DND-41 (cell line): ENCODE data around the gene G3BP1.
A peak's percentile ranks its signal among the peaks of the same experiment; 100 is the strongest.

ENCODE experiments used
- ATAC-seq: fragments of 200-7000 bp; cut with Tn5 transposase; 3 replicates; pipeline ENCODE4 v1.9.1; 2021; ENCODE audit warnings: low read depth; ENCODE audit not compliant: insufficient read depth
- DNase-seq: peaks from one replicate; pipeline ENCODE4 v3.0.0-alpha.2; 2020
- H2AFZ ChIP-seq: 2 replicates; pipeline ENCODE4 v1.6.0; 2012; ENCODE audit warnings: low read depth, low read length
- H3K27ac ChIP-seq: 2 replicates; pipeline ENCODE4 v1.5.1; 2012; ENCODE audit warnings: low read length, inconsistent platforms
- H3K27me3 ChIP-seq: fragments of 200-600 bp; sonication (generic); 2 replicates; pipeline ENCODE4 v1.6.0; 2012; ENCODE audit warnings: low read length, mild to moderate bottlenecking, inconsistent platforms; ENCODE audit not compliant: insufficient read depth, poor library complexity
- H3K36me3 ChIP-seq: 2 replicates; pipeline ENCODE4 v1.5.1; 2012; ENCODE audit warnings: low read length, inconsistent platforms; ENCODE audit not compliant: insufficient read depth
- H3K4me1 ChIP-seq: 2 replicates; pipeline ENCODE4 v1.5.1; 2012; ENCODE audit warnings: mild to moderate bottlenecking, low read length; ENCODE audit not compliant: insufficient read depth
- H3K4me2 ChIP-seq: 2 replicates; pipeline ENCODE4 v1.6.0; 2012; ENCODE audit warnings: mild to moderate bottlenecking, moderate library complexity, low read length, inconsistent platforms; ENCODE audit not compliant: insufficient read depth
- H3K4me3 ChIP-seq, 2 experiments: fragments of 200-600 bp in 1 of 2; shearing (Covaris generic) in 1 of 2; 2 replicates each; pipeline ENCODE4 v1.5.1; 2012 to 2016; ENCODE audit warnings: inconsistent platforms in 2 of 2, low read length in 2 of 2, mild to moderate bottlenecking in 2 of 2, low read depth in 1 of 2, moderate library complexity in 1 of 2
- H3K79me2 ChIP-seq: 2 replicates; pipeline ENCODE4 v1.6.0; 2012; ENCODE audit warnings: low read length, inconsistent platforms; ENCODE audit not compliant: insufficient read depth
- H3K9ac ChIP-seq: 2 replicates; pipeline ENCODE4 v1.6.0; 2012; ENCODE audit warnings: low read depth, mild to moderate bottlenecking, inconsistent platforms, low read length, moderate library complexity
- H3K9me3 ChIP-seq: 2 replicates; pipeline ENCODE4 v1.5.1; 2012; ENCODE audit warnings: low read length, moderate library complexity, mild to moderate bottlenecking, inconsistent platforms; ENCODE audit not compliant: insufficient read depth, severe bottlenecking
- H4K20me1 ChIP-seq: 2 replicates; pipeline ENCODE4 v1.6.0; 2012; ENCODE audit warnings: low read length; ENCODE audit not compliant: insufficient read depth
- EZH2 ChIP-seq: IDR thresholded peaks from 3 replicates; pipeline ENCODE4 v1.6.1; 2012; ENCODE audit warnings: borderline replicate concordance, low read depth, mild to moderate bottlenecking, moderate library complexity, low read length, inconsistent platforms; ENCODE audit not compliant: severe bottlenecking
- TF ChIP-seq, protein P1 (sequence below): IDR thresholded peaks from 2 replicates; pipeline ENCODE4 v1.5.1; 2012; ENCODE audit warnings: borderline replicate concordance, low read length, moderate library complexity, mild to moderate bottlenecking; ENCODE audit not compliant: poor library complexity, severe bottlenecking; ENCODE audit errors: extremely low read depth

G3BP1 gene

DNA sequence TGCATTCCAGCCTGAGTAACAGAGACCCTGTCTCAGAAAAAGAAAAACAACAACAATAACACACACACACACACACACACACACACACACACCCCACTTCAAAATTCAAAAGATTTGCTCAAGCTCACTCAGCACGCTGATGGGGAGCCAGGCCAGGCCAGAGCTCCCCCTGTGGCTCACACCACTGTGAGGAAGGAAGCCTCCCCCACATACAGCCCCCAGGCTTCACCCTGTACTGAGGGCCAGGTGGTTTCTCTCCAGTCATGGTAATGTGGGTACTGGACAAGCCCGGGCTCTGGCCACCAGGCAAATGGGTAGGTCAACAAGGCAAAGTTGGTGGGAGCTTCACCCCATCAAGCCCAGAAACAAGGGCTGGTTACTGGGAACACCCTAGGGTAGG lies 32.4 kb upstream of the G3BP1 start:
- no peak overlapping the region for H3K4me2 ChIP-seq
- no peak overlapping the region for H2AFZ ChIP-seq
- H3K27me3 ChIP-seq = no peaks in the 10 kb centered on the region
- H3K4me3 ChIP-seq = no peak overlapping the region
- no peaks in the 10 kb centered on the region for H3K9me3 ChIP-seq
- H3K36me3 ChIP-seq = peaks cover 16% of the 10 kb centered on the region; the same call in 1 of the 2 replicates
- 0 out of 2 replicates have a peak, but pooled peaks cover 3% of the 10 kb centered on the region for H4K20me1 ChIP-seq
- H3K4me1 ChIP-seq = no peaks in the 10 kb centered on the region
- no peaks in the 10 kb centered on the region for H3K79me2 ChIP-seq
- DNase-seq (no peak), ATAC-seq (no peak)
- no peak overlapping the region for H3K9ac ChIP-seq
- TF ChIP-seq EZH2 = no peak
- TF ChIP-seq, protein P1, sequence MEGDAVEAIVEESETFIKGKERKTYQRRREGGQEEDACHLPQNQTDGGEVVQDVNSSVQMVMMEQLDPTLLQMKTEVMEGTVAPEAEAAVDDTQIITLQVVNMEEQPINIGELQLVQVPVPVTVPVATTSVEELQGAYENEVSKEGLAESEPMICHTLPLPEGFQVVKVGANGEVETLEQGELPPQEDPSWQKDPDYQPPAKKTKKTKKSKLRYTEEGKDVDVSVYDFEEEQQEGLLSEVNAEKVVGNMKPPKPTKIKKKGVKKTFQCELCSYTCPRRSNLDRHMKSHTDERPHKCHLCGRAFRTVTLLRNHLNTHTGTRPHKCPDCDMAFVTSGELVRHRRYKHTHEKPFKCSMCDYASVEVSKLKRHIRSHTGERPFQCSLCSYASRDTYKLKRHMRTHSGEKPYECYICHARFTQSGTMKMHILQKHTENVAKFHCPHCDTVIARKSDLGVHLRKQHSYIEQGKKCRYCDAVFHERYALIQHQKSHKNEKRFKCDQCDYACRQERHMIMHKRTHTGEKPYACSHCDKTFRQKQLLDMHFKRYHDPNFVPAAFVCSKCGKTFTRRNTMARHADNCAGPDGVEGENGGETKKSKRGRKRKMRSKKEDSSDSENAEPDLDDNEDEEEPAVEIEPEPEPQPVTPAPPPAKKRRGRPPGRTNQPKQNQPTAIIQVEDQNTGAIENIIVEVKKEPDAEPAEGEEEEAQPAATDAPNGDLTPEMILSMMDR = no peak
- no peak overlapping the region for H3K27ac ChIP-seq

DNA sequence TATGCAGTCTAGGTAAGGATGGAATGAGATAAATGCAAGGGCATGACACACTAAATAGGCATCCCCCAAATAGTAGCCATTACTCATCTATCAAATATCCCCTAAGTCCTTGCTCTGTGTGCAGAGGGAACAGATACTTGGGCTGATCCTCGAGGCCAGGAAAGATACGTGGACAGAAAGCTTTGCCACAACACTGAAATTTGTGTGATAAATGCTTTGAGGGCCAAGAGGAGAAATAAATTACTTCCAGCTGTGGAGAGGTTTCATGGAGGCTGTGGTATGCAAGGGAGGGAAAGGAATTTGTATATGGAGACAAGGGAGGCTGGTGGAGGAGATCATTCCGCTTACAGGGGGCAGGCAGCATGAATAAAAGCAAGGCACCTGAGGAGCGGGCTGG lies 31.8 kb upstream of the G3BP1 start:
- Histone ChIP-seq H3K36me3 (peaks cover 21% of the 10 kb centered on the region), H2AFZ (no peak overlapping the region), H4K20me1 (0 out of 2 replicates have a peak, but pooled peaks cover 3% of the 10 kb centered on the region), H3K9ac (no peak overlapping the region), H3K79me2 (no peaks in the 10 kb centered on the region), H3K4me3 (no peak overlapping the region), H3K27me3 (no peaks in the 10 kb centered on the region), H3K4me2 (no peak overlapping the region), H3K9me3 (no peaks in the 10 kb centered on the region), H3K27ac (no peak overlapping the region), H3K4me1 (no peaks in the 10 kb centered on the region)
- DNase-seq (no peak), ATAC-seq (no peak)
- TF ChIP-seq, protein P1 = no peak
- TF ChIP-seq EZH2 = no peak

DNA sequence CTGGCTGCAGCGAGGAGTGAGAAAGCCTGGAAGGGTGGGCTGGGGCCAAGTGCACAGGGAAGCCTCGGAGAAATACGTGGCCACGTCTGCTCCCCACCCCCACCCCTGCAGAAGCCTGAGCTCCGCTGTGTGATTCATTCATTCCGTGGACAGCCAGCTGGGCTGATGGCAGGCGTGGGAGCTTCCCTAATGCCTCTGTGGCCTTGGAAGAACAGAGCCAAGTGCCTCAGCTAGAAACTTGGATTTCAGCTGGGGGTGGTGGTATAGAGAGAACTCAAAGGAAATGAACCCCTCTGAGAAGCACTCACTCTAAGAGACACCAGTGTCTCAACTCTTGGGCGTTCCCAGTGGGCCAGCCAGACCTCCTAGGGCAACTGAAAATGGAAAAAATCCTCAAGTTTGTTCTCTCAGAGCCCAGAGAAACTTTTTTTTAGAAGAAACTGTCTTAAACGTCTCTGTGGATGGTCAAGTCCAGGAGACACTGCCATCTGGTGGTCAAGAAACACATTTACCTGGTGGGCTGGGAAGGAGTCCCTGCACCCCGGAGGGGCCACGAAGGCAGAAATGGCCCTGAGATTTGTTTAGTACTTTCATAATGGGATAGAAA lies 31.3 kb upstream of the G3BP1 start:
- TF ChIP-seq, protein P1 = peak; percentile 86
- no peak for TF ChIP-seq EZH2
- H3K4me3 ChIP-seq = no peak overlapping the region
- peak; percentile 57 for DNase-seq

More for the DNA sequence above, 31.3 kb upstream of the G3BP1 start:
- Histone ChIP-seq H3K79me2 (no peaks in the 10 kb centered on the region), H3K9ac (no peak overlapping the region), H4K20me1 (0 out of 2 replicates have a peak, but pooled peaks cover 3% of the 10 kb centered on the region), H3K4me2 (no peak overlapping the region), H2AFZ (no peak overlapping the region), H3K36me3 (peaks cover 26% of the 10 kb centered on the region), H3K4me1 (no peaks in the 10 kb centered on the region), H3K27ac (no peak overlapping the region), H3K27me3 (no peaks in the 10 kb centered on the region), H3K9me3 (no peaks in the 10 kb centered on the region)
- peak; percentile 89 for ATAC-seq
